ENCODE measurements around the gene NRM. TPM values are rescaled to one million over a fixed set of nuclear protein-coding genes. Genes with fewer than 3 reads are reported as not detected.

Gene NRM
- total RNA-seq, 1 experiment from 2014 or later: 31.2 TPM

DNA sequence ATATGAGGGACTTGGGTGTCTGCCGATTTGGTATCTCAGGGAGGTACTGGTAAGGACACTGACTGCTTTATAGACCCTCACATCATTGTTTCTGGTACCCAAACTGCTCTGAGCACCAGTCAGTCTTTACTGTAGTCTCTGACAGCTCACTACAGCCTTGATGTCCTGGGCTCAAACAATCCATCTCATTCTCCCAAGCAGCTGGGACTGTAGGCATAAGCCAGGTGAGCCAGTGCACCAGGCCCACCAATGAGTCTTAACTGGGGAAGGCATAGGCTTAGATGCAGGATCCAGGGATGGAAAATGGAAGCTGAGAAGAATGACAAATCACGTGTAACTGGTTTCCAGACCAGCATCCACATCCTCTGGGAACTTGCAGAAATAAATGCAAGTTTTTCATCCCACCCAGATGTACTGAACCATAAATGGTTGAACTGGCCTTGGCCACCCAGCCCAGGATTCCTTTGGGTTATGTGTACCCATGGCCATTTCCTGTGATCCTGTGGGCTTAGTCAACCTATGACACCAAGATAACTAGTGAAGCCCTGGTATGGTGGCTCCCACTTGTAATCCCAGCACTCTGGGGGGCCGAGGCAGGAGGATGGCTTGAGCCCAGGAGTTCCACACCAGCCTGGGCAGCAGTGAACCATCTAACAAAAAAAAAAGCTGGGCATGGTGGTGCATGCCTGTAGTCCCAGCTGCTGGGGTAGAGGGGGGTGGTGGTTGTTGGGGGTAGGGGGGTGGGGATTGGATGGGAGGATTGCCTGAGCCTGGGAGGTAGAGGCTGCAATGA is 35.1 kb upstream of the NRM start (continued):
- TF ChIP-seq, protein P1, sequence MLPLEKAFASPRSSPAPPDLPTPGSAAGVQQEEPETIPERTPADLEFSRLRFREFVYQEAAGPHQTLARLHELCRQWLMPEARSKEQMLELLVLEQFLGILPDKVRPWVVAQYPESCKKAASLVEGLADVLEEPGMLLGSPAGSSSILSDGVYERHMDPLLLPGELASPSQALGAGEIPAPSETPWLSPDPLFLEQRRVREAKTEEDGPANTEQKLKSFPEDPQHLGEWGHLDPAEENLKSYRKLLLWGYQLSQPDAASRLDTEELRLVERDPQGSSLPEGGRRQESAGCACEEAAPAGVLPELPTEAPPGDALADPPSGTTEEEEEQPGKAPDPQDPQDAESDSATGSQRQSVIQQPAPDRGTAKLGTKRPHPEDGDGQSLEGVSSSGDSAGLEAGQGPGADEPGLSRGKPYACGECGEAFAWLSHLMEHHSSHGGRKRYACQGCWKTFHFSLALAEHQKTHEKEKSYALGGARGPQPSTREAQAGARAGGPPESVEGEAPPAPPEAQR (CRISPR knock-in tag; IDR thresholded peaks at IDR 0.05): no peak
- peak; percentile 25; the same call in 1 of the 2 replicates for TF ChIP-seq RORB (CRISPR knock-in tag; IDR thresholded peaks at IDR 0.05)
- TF ChIP-seq CREB1 (CRISPR knock-in tag; IDR thresholded peaks at IDR 0.05): no peak
- TF ChIP-seq, protein P2, sequence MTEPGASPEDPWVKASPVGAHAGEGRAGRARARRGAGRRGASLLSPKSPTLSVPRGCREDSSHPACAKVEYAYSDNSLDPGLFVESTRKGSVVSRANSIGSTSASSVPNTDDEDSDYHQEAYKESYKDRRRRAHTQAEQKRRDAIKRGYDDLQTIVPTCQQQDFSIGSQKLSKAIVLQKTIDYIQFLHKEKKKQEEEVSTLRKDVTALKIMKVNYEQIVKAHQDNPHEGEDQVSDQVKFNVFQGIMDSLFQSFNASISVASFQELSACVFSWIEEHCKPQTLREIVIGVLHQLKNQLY (CRISPR knock-in tag; IDR thresholded peaks at IDR 0.05): no peak
- TF ChIP-seq ZNF263 (CRISPR knock-in tag; IDR thresholded peaks at IDR 0.05; ENCODE audit: low read depth): no peak
- TF ChIP-seq, protein P3, sequence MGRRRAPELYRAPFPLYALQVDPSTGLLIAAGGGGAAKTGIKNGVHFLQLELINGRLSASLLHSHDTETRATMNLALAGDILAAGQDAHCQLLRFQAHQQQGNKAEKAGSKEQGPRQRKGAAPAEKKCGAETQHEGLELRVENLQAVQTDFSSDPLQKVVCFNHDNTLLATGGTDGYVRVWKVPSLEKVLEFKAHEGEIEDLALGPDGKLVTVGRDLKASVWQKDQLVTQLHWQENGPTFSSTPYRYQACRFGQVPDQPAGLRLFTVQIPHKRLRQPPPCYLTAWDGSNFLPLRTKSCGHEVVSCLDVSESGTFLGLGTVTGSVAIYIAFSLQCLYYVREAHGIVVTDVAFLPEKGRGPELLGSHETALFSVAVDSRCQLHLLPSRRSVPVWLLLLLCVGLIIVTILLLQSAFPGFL (CRISPR knock-in tag; IDR thresholded peaks at IDR 0.05; ENCODE audit: borderline replicate concordance): no peak; the same call in 1 of the 2 replicates
- TF ChIP-seq, protein P4, sequence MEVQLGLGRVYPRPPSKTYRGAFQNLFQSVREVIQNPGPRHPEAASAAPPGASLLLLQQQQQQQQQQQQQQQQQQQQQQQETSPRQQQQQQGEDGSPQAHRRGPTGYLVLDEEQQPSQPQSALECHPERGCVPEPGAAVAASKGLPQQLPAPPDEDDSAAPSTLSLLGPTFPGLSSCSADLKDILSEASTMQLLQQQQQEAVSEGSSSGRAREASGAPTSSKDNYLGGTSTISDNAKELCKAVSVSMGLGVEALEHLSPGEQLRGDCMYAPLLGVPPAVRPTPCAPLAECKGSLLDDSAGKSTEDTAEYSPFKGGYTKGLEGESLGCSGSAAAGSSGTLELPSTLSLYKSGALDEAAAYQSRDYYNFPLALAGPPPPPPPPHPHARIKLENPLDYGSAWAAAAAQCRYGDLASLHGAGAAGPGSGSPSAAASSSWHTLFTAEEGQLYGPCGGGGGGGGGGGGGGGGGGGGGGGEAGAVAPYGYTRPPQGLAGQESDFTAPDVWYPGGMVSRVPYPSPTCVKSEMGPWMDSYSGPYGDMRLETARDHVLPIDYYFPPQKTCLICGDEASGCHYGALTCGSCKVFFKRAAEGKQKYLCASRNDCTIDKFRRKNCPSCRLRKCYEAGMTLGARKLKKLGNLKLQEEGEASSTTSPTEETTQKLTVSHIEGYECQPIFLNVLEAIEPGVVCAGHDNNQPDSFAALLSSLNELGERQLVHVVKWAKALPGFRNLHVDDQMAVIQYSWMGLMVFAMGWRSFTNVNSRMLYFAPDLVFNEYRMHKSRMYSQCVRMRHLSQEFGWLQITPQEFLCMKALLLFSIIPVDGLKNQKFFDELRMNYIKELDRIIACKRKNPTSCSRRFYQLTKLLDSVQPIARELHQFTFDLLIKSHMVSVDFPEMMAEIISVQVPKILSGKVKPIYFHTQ (CRISPR knock-in tag; IDR thresholded peaks at IDR 0.05): peak; percentile 97
- TF ChIP-seq TEAD4 (CRISPR knock-in tag; IDR thresholded peaks at IDR 0.05): no peak
- TF ChIP-seq HMGA2 (CRISPR knock-in tag; IDR thresholded peaks at IDR 0.05): no peak
- TF ChIP-seq ZBTB21 (CRISPR knock-in tag; IDR thresholded peaks at IDR 0.05; ENCODE audit: borderline replicate concordance): no peak
- no peak; the same call in 1 of the 2 replicates for TF ChIP-seq FOXP1 (CRISPR knock-in tag; IDR thresholded peaks at IDR 0.05; ENCODE audit: borderline replicate concordance)
- TF ChIP-seq TEAD1 (CRISPR knock-in tag; IDR thresholded peaks at IDR 0.05): no peak
- TF ChIP-seq, protein P5, sequence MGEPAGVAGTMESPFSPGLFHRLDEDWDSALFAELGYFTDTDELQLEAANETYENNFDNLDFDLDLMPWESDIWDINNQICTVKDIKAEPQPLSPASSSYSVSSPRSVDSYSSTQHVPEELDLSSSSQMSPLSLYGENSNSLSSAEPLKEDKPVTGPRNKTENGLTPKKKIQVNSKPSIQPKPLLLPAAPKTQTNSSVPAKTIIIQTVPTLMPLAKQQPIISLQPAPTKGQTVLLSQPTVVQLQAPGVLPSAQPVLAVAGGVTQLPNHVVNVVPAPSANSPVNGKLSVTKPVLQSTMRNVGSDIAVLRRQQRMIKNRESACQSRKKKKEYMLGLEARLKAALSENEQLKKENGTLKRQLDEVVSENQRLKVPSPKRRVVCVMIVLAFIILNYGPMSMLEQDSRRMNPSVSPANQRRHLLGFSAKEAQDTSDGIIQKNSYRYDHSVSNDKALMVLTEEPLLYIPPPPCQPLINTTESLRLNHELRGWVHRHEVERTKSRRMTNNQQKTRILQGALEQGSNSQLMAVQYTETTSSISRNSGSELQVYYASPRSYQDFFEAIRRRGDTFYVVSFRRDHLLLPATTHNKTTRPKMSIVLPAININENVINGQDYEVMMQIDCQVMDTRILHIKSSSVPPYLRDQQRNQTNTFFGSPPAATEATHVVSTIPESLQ (CRISPR knock-in tag; IDR thresholded peaks at IDR 0.05): no peak
- 0 out of 2 replicates have a peak, but pooled peaks have one; percentile 31 for TF ChIP-seq SMAD3 (CRISPR knock-in tag; IDR thresholded peaks at IDR 0.05; ENCODE audit: borderline replicate concordance)
- TF ChIP-seq, protein P6, sequence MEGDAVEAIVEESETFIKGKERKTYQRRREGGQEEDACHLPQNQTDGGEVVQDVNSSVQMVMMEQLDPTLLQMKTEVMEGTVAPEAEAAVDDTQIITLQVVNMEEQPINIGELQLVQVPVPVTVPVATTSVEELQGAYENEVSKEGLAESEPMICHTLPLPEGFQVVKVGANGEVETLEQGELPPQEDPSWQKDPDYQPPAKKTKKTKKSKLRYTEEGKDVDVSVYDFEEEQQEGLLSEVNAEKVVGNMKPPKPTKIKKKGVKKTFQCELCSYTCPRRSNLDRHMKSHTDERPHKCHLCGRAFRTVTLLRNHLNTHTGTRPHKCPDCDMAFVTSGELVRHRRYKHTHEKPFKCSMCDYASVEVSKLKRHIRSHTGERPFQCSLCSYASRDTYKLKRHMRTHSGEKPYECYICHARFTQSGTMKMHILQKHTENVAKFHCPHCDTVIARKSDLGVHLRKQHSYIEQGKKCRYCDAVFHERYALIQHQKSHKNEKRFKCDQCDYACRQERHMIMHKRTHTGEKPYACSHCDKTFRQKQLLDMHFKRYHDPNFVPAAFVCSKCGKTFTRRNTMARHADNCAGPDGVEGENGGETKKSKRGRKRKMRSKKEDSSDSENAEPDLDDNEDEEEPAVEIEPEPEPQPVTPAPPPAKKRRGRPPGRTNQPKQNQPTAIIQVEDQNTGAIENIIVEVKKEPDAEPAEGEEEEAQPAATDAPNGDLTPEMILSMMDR (IDR thresholded peaks at IDR 0.05): no peak
- TF ChIP-seq ATF1 (CRISPR knock-in tag; IDR thresholded peaks at IDR 0.05): no peak
- TF ChIP-seq ZNF138 (CRISPR knock-in tag; conservative IDR thresholded peaks at IDR 0.05): no peak
- TF ChIP-seq RELA (CRISPR knock-in tag; IDR thresholded peaks at IDR 0.05; ENCODE audit: borderline replicate concordance): no peak
- peak; percentile 96 for TF ChIP-seq PRRX2 (CRISPR knock-in tag; IDR thresholded peaks at IDR 0.05)
- peak; percentile 29; the same call in 1 of the 2 replicates for TF ChIP-seq NFE2L1 (CRISPR knock-in tag; IDR thresholded peaks at IDR 0.05)
- TF ChIP-seq NR2C2 (CRISPR knock-in tag; IDR thresholded peaks at IDR 0.05): no peak
- TF ChIP-seq GABPB1 (CRISPR knock-in tag; IDR thresholded peaks at IDR 0.05): 0 out of 2 replicates have a peak, but pooled peaks have one; percentile 15
- TF ChIP-seq, protein P7, sequence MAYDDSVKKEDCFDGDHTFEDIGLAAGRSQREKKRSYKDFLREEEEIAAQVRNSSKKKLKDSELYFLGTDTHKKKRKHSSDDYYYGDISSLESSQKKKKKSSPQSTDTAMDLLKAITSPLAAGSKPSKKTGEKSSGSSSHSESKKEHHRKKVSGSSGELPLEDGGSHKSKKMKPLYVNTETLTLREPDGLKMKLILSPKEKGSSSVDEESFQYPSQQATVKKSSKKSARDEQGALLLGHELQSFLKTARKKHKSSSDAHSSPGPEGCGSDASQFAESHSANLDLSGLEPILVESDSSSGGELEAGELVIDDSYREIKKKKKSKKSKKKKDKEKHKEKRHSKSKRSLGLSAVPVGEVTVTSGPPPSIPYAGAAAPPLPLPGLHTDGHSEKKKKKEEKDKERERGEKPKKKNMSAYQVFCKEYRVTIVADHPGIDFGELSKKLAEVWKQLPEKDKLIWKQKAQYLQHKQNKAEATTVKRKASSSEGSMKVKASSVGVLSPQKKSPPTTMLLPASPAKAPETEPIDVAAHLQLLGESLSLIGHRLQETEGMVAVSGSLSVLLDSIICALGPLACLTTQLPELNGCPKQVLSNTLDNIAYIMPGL (CRISPR knock-in tag; IDR thresholded peaks at IDR 0.05): no peak
- TF ChIP-seq, protein P8, sequence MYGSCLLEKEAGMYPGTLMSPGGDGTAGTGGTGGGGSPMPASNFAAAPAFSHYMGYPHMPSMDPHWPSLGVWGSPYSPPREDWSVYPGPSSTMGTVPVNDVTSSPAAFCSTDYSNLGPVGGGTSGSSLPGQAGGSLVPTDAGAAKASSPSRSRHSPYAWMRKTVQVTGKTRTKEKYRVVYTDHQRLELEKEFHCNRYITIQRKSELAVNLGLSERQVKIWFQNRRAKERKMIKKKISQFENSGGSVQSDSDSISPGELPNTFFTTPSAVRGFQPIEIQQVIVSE (CRISPR knock-in tag; IDR thresholded peaks at IDR 0.05; ENCODE audit: borderline replicate concordance): peak; percentile 72; the same call in 1 of the 2 replicates
- no peak for TF ChIP-seq CBFB (CRISPR knock-in tag; IDR thresholded peaks at IDR 0.05; ENCODE audit: low read depth)

All from WTC11 (cell line).